Neural cell (in vitro differentiated cells): Measurements from ENCODE around the gene CTTN. TPM values are rescaled to one million over a fixed set of nuclear protein-coding genes. Genes with fewer than 3 reads are reported as not detected.

Source experiments
- H2AFZ ChIP-seq: fragments of 200-600, 300-800 bp; sonication (generic), shearing (Covaris generic); 2 replicates; pipeline ENCODE4 v1.6.0; 2014; ENCODE audit warnings: low read depth, mild to moderate bottlenecking, antibody characterized with exemption, low read length, moderate library complexity
- H3F3A ChIP-seq: fragments of 200-600 bp; shearing (Covaris generic); 2 replicates; pipeline ENCODE4 v1.6.1; 2016; ENCODE audit warnings: mild to moderate bottlenecking, moderate library complexity, mixed read lengths, antibody characterized with exemption, low read length; ENCODE audit not compliant: insufficient read depth, poor library complexity, severe bottlenecking
- H3K27ac ChIP-seq: fragments of 200-600, 300-800 bp; sonication (generic), shearing (Covaris generic); 2 replicates; pipeline ENCODE4 v1.5.1; 2014; ENCODE audit warnings: mild to moderate bottlenecking, low read length, moderate library complexity
- H3K27me3 ChIP-seq: fragments of 300-800, 200-600 bp; sonication (generic), shearing (Covaris generic); 2 replicates; pipeline ENCODE4 v1.6.0; 2014; ENCODE audit warnings: mild to moderate bottlenecking, low read depth, low read length, moderate library complexity; ENCODE audit not compliant: insufficient read depth
- H3K36me3 ChIP-seq: fragments of 300-800, 200-600 bp; sonication (generic), shearing (Covaris generic); 2 replicates; pipeline ENCODE4 v1.5.1; 2014; ENCODE audit warnings: mild to moderate bottlenecking, antibody characterized with exemption, low read length, moderate library complexity; ENCODE audit not compliant: insufficient read depth
- H3K4me2 ChIP-seq: fragments of 300-800, 200-600 bp; sonication (generic), shearing (Covaris generic); 2 replicates; pipeline ENCODE4 v1.6.0; 2014; ENCODE audit warnings: mild to moderate bottlenecking, low read length
- H3K4me3 ChIP-seq: fragments of 300-800, 200-600 bp; sonication (generic), shearing (Covaris generic); 2 replicates; pipeline ENCODE4 v1.5.1; 2014; ENCODE audit warnings: mild to moderate bottlenecking, low read length, moderate library complexity
- H3K79me2 ChIP-seq: fragments of 200-600 bp; shearing (Covaris generic); replicated peaks from 2 replicates; pipeline ENCODE4 v1.6.0; 2014; ENCODE audit warnings: mild to moderate bottlenecking, low read length, moderate library complexity; ENCODE audit not compliant: insufficient read depth
- H3K9ac ChIP-seq: fragments of 300-800, 200-600 bp; sonication (generic), shearing (Covaris generic); 2 replicates; pipeline ENCODE4 v1.6.1; 2016; ENCODE audit warnings: mild to moderate bottlenecking, low read length, mixed read lengths
- H3K9me2 ChIP-seq: fragments of 200-600 bp; shearing (Covaris generic); 2 replicates; pipeline ENCODE4 v1.6.1; 2016; ENCODE audit warnings: mild to moderate bottlenecking, low read length, mixed read lengths; ENCODE audit not compliant: insufficient read depth
- H3K9me3 ChIP-seq: fragments of 200-600, 300-800 bp; sonication (generic), shearing (Covaris generic); 2 replicates; pipeline ENCODE4 v1.6.1; 2016; ENCODE audit warnings: mild to moderate bottlenecking, mixed run types, low read length, moderate library complexity, mixed read lengths
- H4K20me1 ChIP-seq: fragments of 200-600 bp; shearing (Covaris generic); 2 replicates; pipeline ENCODE4 v1.6.1; 2016; ENCODE audit warnings: mild to moderate bottlenecking, mixed run types; ENCODE audit not compliant: insufficient read depth
- CTCF ChIP-seq: fragments of 450-650 bp; IDR thresholded peaks from 2 replicates; pipeline ENCODE4 v1.5.1; 2014; ENCODE audit warnings: antibody characterized with exemption, mild to moderate bottlenecking, moderate library complexity; ENCODE audit not compliant: poor library complexity, severe bottlenecking
- EP300 ChIP-seq: fragments of 450-650 bp; conservative IDR thresholded peaks from 2 replicates; pipeline ENCODE4 v1.6.1; 2014; ENCODE audit warnings: antibody characterized with exemption, mild to moderate bottlenecking, moderate library complexity; ENCODE audit not compliant: poor library complexity, severe bottlenecking
- EZH2 ChIP-seq: fragments of 200-600, 300-800 bp; shearing (Covaris generic), sonication (generic); IDR thresholded peaks from 2 replicates; pipeline ENCODE4 v1.6.1; 2014; ENCODE audit warnings: antibody characterized with exemption, low read length, borderline replicate concordance, mild to moderate bottlenecking; ENCODE audit not compliant: insufficient read depth, poor library complexity, severe bottlenecking
- MXI1 ChIP-seq: fragments of 450-650 bp; conservative IDR thresholded peaks from 2 replicates; pipeline ENCODE4 v1.6.1; 2014; ENCODE audit warnings: antibody characterized with exemption, mild to moderate bottlenecking; ENCODE audit not compliant: poor library complexity, severe bottlenecking
- POLR2AphosphoS5 ChIP-seq: IDR thresholded peaks from 2 replicates; pipeline ENCODE4 v1.6.1; 2012
- RAD21 ChIP-seq: fragments of 450-650 bp; conservative IDR thresholded peaks from 2 replicates; pipeline ENCODE4 v1.6.1; 2014; ENCODE audit warnings: antibody characterized with exemption, mild to moderate bottlenecking, moderate library complexity
- REST ChIP-seq: IDR thresholded peaks from 2 replicates; pipeline ENCODE4 v1.6.1; 2012; ENCODE audit warnings: borderline replicate concordance
- SMC3 ChIP-seq: fragments of 450-650 bp; conservative IDR thresholded peaks from 2 replicates; pipeline ENCODE4 v1.6.1; 2014; ENCODE audit warnings: antibody characterized with exemption, mild to moderate bottlenecking, moderate library complexity; ENCODE audit not compliant: poor library complexity
- TAF1 ChIP-seq: IDR thresholded peaks from 2 replicates; pipeline ENCODE4 v1.6.1; 2012; ENCODE audit warnings: low read depth
- polyA plus RNA-seq: library from polyadenylated mRNA; depleted of rRNA; stranded (reverse); fragments of >200 nt; gene quantifications from 2 replicates; pipeline ENCODE4 v1.2.3, GENCODE V29; 2014

Gene CTTN
- polyA plus RNA-seq, 1 donor from 2014 or later: 220 TPM

DNA sequence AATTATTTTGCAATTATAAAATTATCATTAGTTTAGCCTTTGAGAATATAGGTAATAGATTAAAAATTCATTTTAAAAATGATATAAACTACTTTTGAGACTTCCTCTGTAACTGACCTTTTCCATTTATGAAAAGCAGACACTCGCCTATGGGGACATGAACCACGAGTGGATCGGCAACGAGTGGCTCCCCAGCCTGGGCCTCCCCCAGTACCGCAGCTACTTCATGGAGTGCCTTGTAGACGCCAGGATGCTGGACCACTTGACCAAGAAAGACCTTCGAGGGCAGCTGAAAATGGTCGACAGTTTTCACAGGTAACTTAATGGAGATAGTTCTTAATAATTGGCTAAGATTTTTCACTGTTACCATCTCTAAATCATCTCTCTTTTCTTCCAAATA, 26.3 kb upstream of the CTTN start:
- Histone ChIP-seq H3K27ac (no peak overlapping the region), H3K9me3 (no peaks in the 10 kb centered on the region), H3K9me2 (no peaks in the 10 kb centered on the region), H4K20me1 (no peaks in the 10 kb centered on the region), H3F3A (no peaks in the 10 kb centered on the region), H3K79me2 (peaks cover 3% of the 10 kb centered on the region), H3K27me3 (no peaks in the 10 kb centered on the region), H3K36me3 (peaks cover 3% of the 10 kb centered on the region), H2AFZ (no peak overlapping the region), H3K4me3 (no peak overlapping the region), H3K9ac (no peak overlapping the region), H3K4me2 (no peak overlapping the region)
- TF ChIP-seq MXI1 (no peak), POLR2AphosphoS5 (no peak), RAD21 (no peak), CTCF (no peak), REST (no peak), SMC3 (no peak), TAF1 (no peak), EZH2 (no peak), EP300 (no peak)

DNA sequence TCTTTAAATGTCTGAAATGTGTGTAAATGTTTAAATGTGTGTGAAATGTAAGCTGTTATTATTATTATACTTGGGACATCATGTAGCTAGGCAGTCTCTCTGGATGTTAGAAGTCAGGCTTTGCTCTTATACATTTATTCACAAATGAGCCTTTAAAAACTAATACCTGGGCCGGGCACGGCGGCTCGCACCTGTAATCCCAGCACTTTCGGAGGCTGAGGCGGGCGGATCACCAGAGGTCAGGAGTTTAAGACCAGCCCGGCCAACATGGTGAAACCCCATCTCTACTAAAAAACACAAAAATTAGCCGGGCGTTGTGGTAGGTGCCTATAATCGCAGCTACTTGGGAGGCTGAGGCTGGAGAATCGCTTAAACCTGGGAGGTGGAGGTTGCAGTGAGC, 21.7 kb upstream of the CTTN start:
- no peaks in the 10 kb centered on the region for H3F3A ChIP-seq
- no peak overlapping the region for H3K27ac ChIP-seq
- no peak overlapping the region for H3K4me3 ChIP-seq
- H3K9me3 ChIP-seq: no peaks in the 10 kb centered on the region
- no peaks in the 10 kb centered on the region for H3K79me2 ChIP-seq
- H3K4me2 ChIP-seq: no peak overlapping the region
- no peak overlapping the region for H2AFZ ChIP-seq
- no peak for TF ChIP-seq TAF1
- no peak for TF ChIP-seq CTCF
- TF ChIP-seq RAD21: no peak
- TF ChIP-seq EZH2: no peak
- TF ChIP-seq SMC3: no peak
- TF ChIP-seq REST: no peak
- TF ChIP-seq EP300: no peak
- TF ChIP-seq POLR2AphosphoS5: no peak
- no peak for TF ChIP-seq MXI1
- H3K27me3 ChIP-seq: no peaks in the 10 kb centered on the region
- no peak overlapping the region for H3K9ac ChIP-seq
- H3K9me2 ChIP-seq: no peaks in the 10 kb centered on the region
- peaks cover 6% of the 10 kb centered on the region for H3K36me3 ChIP-seq
- H4K20me1 ChIP-seq: no peaks in the 10 kb centered on the region
